GM12878 (cell line): Measurements from ENCODE around the gene PRTFDC1. TPM values are rescaled to one million over a fixed set of nuclear protein-coding genes. Genes with fewer than 3 reads are reported as not detected.

Source experiments
- ATAC-seq: fragments of 200-7000 bp; cut with Tn5 transposase; 3 replicates; pipeline ENCODE4 v1.9.1; 2020; ENCODE audit warnings: mild to moderate bottlenecking, moderate library complexity
- BruUV-seq: library from RNA; stranded (reverse); fragments of 400-500 nt; replicated peaks from 2 replicates; lab custom pipeline; 2021; lab: Mats Ljungman, UMichigan
- CTCF ChIA-PET: fragments of 300-600 bp; sonication (Branson Sonifier 250); formaldehyde crosslinking; extraction: SDS; loops from one replicate; lab custom pipeline; 2021; ENCODE audit warnings: inconsistent platforms; lab: Yijun Ruan, JAX
- POLR2A ChIA-PET: fragments of 350-600 bp; formaldehyde crosslinking; extraction: SDS; loops from one replicate; lab custom pipeline; 2021; ENCODE audit warnings: inconsistent platforms; lab: Charles Lee
- RAD21 ChIA-PET: fragments of 300-600 bp; sonication (Branson Sonifier 250); formaldehyde crosslinking; loops from one replicate; lab custom pipeline; 2023; ENCODE audit warnings: antibody characterized with exemption; ENCODE audit not compliant: unreplicated experiment; lab: Charles Lee
- SMC1A ChIA-PET: fragments of 300-600 bp; sonication (Branson Sonifier 250); formaldehyde crosslinking; loops from one replicate; lab custom pipeline; 2023; ENCODE audit not compliant: unreplicated experiment, uncharacterized antibody; lab: Charles Lee
- DNase-seq: peaks from one replicate; pipeline ENCODE4 v3.0.0-alpha.2; 2011; ENCODE audit warnings: low read depth, low spot score
- FAIRE-seq: peaks from 3 replicates; lab custom pipeline; 2011; peaks lifted over from hg19 to GRCh38; lab: Jason Lieb, UNC
- H2AFZ ChIP-seq: 2 replicates; pipeline ENCODE4 v1.6.0; 2011; ENCODE audit warnings: low read depth, low read length, control low read depth; ENCODE audit not compliant: control insufficient read depth
- H3K27ac ChIP-seq: 2 replicates; pipeline ENCODE4 v1.5.1; 2011; ENCODE audit warnings: control low read depth; ENCODE audit not compliant: control insufficient read depth, insufficient read depth
- H3K27me3 ChIP-seq, 2 experiments: replicated peaks in 1 of 2; 2 replicates each; pipeline versions ENCODE4 v1.6.0 to v1.6.1; 2011; ENCODE audit warnings: low read length in 1 of 2; ENCODE audit not compliant: control insufficient read depth in 2 of 2, insufficient read depth in 2 of 2
- H3K36me3 ChIP-seq, 2 experiments: 2 replicates each; pipeline ENCODE4 v1.5.1; 2011; ENCODE audit warnings: low read length in 1 of 2; ENCODE audit not compliant: control insufficient read depth in 2 of 2, insufficient read depth in 2 of 2
- H3K4me1 ChIP-seq: 2 replicates; pipeline ENCODE4 v1.6.1; 2011; ENCODE audit warnings: mild to moderate bottlenecking, low read length, moderate library complexity, mixed read lengths; ENCODE audit not compliant: control insufficient read depth, insufficient read depth
- H3K4me2 ChIP-seq: 2 replicates; pipeline ENCODE4 v1.6.0; 2011; ENCODE audit warnings: control low read depth; ENCODE audit not compliant: control insufficient read depth, insufficient read depth
- H3K4me3 ChIP-seq: fragments of 200-600 bp; sonication (generic); 2 replicates; pipeline ENCODE4 v1.5.1; 2016
- H3K79me2 ChIP-seq: 2 replicates; pipeline ENCODE4 v1.6.0; 2011; ENCODE audit warnings: low read length; ENCODE audit not compliant: control insufficient read depth, insufficient read depth
- H3K9ac ChIP-seq: 2 replicates; pipeline ENCODE4 v1.8.0; 2011; ENCODE audit warnings: low read length, control low read depth, mixed read lengths; ENCODE audit not compliant: control insufficient read depth, insufficient read depth
- H3K9me3 ChIP-seq: replicated peaks from 3 replicates; pipeline ENCODE4 v1.5.1; 2011; ENCODE audit warnings: mild to moderate bottlenecking, low read length; ENCODE audit not compliant: control insufficient read depth, insufficient read depth
- H4K20me1 ChIP-seq: 2 replicates; pipeline ENCODE4 v1.6.0; 2011; ENCODE audit not compliant: control insufficient read depth, insufficient read depth
- ELK1 ChIP-seq: IDR thresholded peaks from 2 replicates; pipeline ENCODE4 v1.6.1; 2012; ENCODE audit warnings: low read depth, low read length, improper control_type of control experiment
- NR2C1 ChIP-seq: fragments of 450-650 bp; IDR thresholded peaks from 2 replicates; pipeline ENCODE4 v1.6.1; 2017; ENCODE audit warnings: antibody characterized with exemption, mild to moderate bottlenecking, moderate library complexity
- SREBF1 ChIP-seq: IDR thresholded peaks from 2 replicates; pipeline ENCODE4 v1.6.1; 2012; ENCODE audit warnings: mild to moderate bottlenecking, low read length
- ZBED1 ChIP-seq: IDR thresholded peaks from 2 replicates; pipeline ENCODE4 v1.6.1; 2016; ENCODE audit warnings: borderline replicate concordance
- ZBTB4 ChIP-seq: fragments of 450-650 bp; formaldehyde crosslinking; IDR thresholded peaks from 2 replicates; pipeline ENCODE4 v1.4.0; 2022; ENCODE audit warnings: mild to moderate bottlenecking, moderate library complexity
- WGBS: methylation state at CpG from one replicate; pipeline ENCODE4 v1.1.6; 2016; ENCODE audit warnings: low lambda C conversion rate; ENCODE audit not compliant: insufficient replicate concordance, insufficient coverage; ENCODE audit errors: missing lambda C conversion rate; 5-methylcytosine and 5-hydroxymethylcytosine counted together
- in situ Hi-C: fragments of 300-500 bp; cut with MboI; formaldehyde crosslinking; loops from 9 replicates; pipeline ENCODE4 v1.14.3; 2018; ENCODE audit warnings: mixed read lengths
- intact Hi-C: fragments of 100-400 bp; cut with micrococcal nuclease; formaldehyde crosslinking; loops from one replicate; pipeline ENCODE4 v1.14.2; 2022; ENCODE audit not compliant: unreplicated experiment
- polyA plus RNA-seq, 11 experiments: library from polyadenylated mRNA; depleted of rRNA in 4 of 11; unstranded in 6 of 11; stranded (reverse) in 5 of 11; fragments of >200 nt; fragmentation: Nextera tagmentation in 4 of 11; fragmentation: Illumina TruSeq in 1 of 11; extraction: Ambion mirVana in 4 of 11; extraction: Trizol in 1 of 11; gene quantifications; 1 replicate in 1 of 11; 2 replicates in 10 of 11; pipeline versions ENCODE4 v1.2.1 to v1.2.3, GENCODE V29; 2011 to 2016; ENCODE audit warnings: inconsistent platforms in 2 of 11, missing spikeins in 2 of 11, low read depth in 1 of 11
- total RNA-seq, 4 experiments: library from RNA; depleted of rRNA in 3 of 4; stranded (reverse); fragments of >200 nt in 3 of 4; fragmentation: Illumina TruSeq in 1 of 4; extraction: Trizol in 1 of 4; gene quantifications; 2 replicates each; pipeline versions ENCODE4 v1.2.1 to v1.2.3, GENCODE V29; 2013 to 2021

Gene PRTFDC1
- total and polyA plus RNA-seq, 10 of the 15 experiments (the other 5 are each of a cell fraction or from before 2014, with no cell fraction given): 5.5 to 17.3 (median 11.3) TPM

DNA sequence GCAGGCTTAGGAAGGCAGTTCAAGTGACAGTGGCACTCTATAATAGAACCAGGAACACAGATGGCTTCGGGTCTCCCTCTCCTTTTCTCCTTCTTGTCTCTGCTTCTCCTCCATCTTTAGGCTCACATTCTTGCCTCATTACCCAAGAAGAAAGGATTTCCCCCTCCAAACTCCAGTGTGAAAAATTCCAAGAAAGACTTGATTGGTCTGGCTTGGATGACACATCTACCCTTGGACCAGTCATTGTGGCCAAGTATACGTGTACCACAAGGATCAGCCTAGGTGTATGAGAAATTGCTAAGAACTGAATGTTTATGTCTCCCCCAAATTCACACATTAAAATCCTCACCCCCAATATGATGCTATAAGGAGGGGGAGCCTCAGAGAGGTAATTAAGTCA, 53.9 kb downstream of the PRTFDC1 start:
- no peaks in the 10 kb centered on the region for H3K27me3 ChIP-seq
- H3K9ac ChIP-seq: no peak overlapping the region
- no peak for TF ChIP-seq SREBF1
- ChIA-PET SMC1A (interaction anchor here (1.1 to 14.7 kb wide), 5 partner anchors 10 to 51 kb away, joined by 3 to 338 read pairs (median 37); partner anchors contain the start of gene PRTFDC1), POLR2A (interaction anchor here (0.6 to 0.7 kb wide), 3 partner anchors 15 to 120 kb away, joined by 3 to 6 read pairs (median 4); no protein-coding TSS in a partner anchor), CTCF (interaction anchor here (1.0 kb wide), 1 partner anchor 281 kb away, joined by 3 read pairs; no protein-coding TSS in a partner anchor), RAD21 (interaction anchor here (6.1 kb wide), 1 partner anchor 31 kb away, joined by 193 read pairs; no protein-coding TSS in a partner anchor)
- H2AFZ ChIP-seq: no peak overlapping the region
- no peak for FAIRE-seq
- H3K4me1 ChIP-seq: peaks cover 24% of the 10 kb centered on the region
- no TSS peak for BruUV-seq
- H3K79me2 ChIP-seq: no peaks in the 10 kb centered on the region
- no peaks in the 10 kb centered on the region for H3K36me3 ChIP-seq
- H3K4me3 ChIP-seq: no peak overlapping the region
- no peak overlapping the region for H3K4me2 ChIP-seq
- H4K20me1 ChIP-seq: no peaks in the 10 kb centered on the region
- H3K9me3 ChIP-seq: no peaks in the 10 kb centered on the region; the same call in 2 of the 3 replicates
- no peak for DNase-seq
- no peak overlapping the region for H3K27ac ChIP-seq
- ATAC-seq: no peak
- WGBS: 100% methylated on average over 2 of the region's 2 CpGs
- intact Hi-C loops: no loop called here
- in situ Hi-C loops: no loop called here

DNA sequence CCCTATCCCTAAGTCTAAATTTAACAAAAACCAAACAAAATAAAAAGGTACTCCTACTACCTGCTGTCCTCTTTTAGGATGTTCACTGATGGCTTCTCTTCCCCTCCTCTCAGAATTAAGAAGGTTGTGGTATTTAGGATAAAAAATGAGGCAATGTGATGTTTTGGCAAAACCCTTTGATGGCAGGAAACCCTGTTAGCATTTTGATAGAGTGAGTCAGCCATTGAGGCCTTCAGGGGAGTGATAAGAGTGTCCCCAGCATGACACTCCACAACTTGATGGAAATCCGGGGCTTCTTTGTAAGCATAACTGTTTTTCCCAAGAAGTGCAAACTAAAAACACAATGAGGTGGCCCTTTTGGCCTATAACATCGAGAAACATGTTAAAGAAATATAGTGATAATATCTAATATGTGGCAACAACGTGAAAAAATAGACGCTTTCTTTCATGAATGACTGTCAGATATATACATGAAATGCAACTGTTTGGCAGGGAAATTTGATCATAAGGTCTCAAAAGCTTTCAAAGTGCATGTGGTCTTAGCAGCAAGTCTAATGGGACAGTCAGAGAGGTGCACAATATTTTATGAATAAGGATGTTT, 55.0 kb downstream of the PRTFDC1 start:
- Histone ChIP-seq H3K79me2 (no peaks in the 10 kb centered on the region), H3K9me3 (no peaks in the 10 kb centered on the region; the same call in 2 of the 3 replicates), H3K4me1 (peaks cover 21% of the 10 kb centered on the region), H3K4me2 (no peak overlapping the region), H3K36me3 (no peaks in the 10 kb centered on the region), H3K9ac (no peak overlapping the region), H3K27ac (no peak overlapping the region), H3K27me3 (no peaks in the 10 kb centered on the region), H4K20me1 (no peaks in the 10 kb centered on the region), H2AFZ (no peak overlapping the region), H3K4me3 (no peak overlapping the region)
- no TSS peak for BruUV-seq
- WGBS: 72% methylated on average over 4 of the region's 4 CpGs
- no peak for DNase-seq
- ChIA-PET SMC1A (interaction anchor here (14.7 kb wide), 1 partner anchor 33 kb away, joined by 338 read pairs; no protein-coding TSS in a partner anchor), RAD21 (no interaction called here), POLR2A (interaction anchor here (0.6 to 0.7 kb wide), 2 partner anchors 14 kb away, joined by 3 to 4 read pairs; no protein-coding TSS in a partner anchor), CTCF (no interaction called here)
- no peak for FAIRE-seq
- no peak for TF ChIP-seq ZBTB4 (CRISPR knock-in tag)
- no peak for TF ChIP-seq ZBED1
- TF ChIP-seq NR2C1: no peak
- no peak for TF ChIP-seq ELK1
- intact Hi-C loops (no loop called here), in situ Hi-C loops (no loop called here)
- no peak for ATAC-seq
